Type B pancreatic cell (in vitro differentiated cells): ENCODE data around the gene LRMDA. TPM values are rescaled to one million over a fixed set of nuclear protein-coding genes. Genes with fewer than 3 reads are reported as not detected.

Experiments
- DNase-seq: peaks from one replicate; pipeline ENCODE4 v3.0.0; 2021; ENCODE audit warnings: mixed read lengths; ENCODE audit not compliant: unreplicated experiment; ENCODE audit errors: extremely low spot score
- H3K27ac Mint-ChIP-seq: 2 replicates; pipeline ENCODE4 v1.8.0; 2021; ENCODE audit warnings: mild to moderate bottlenecking, mixed read lengths
- H3K27me3 Mint-ChIP-seq: 2 replicates; pipeline ENCODE4 v1.8.0; 2021; ENCODE audit warnings: mixed read lengths
- H3K36me3 Mint-ChIP-seq: 2 replicates; pipeline ENCODE4 v1.8.0; 2021; ENCODE audit warnings: mixed read lengths
- H3K4me1 Mint-ChIP-seq: one replicate; pipeline ENCODE4 v1.8.0; 2021; ENCODE audit warnings: mixed read lengths; ENCODE audit not compliant: unreplicated experiment
- H3K4me3 Mint-ChIP-seq: 2 replicates; pipeline ENCODE4 v1.8.0; 2021; ENCODE audit warnings: mild to moderate bottlenecking, mixed read lengths
- H3K9me3 Mint-ChIP-seq: 2 replicates; pipeline ENCODE4 v1.8.0; 2021; ENCODE audit warnings: mixed read lengths
- total RNA-seq: library from RNA; stranded (reverse); gene quantifications from 2 replicates; pipeline ENCODE4 v1.2.1, GENCODE V29; 2021; ENCODE audit warnings: low replicate concordance
- TF ChIP-seq, protein P1 (sequence below): fragments of 200-600 bp; sonication (generic); conservative IDR thresholded peaks from 2 replicates; pipeline ENCODE4 v1.5.0; 2021; ENCODE audit warnings: antibody characterized with exemption, mild to moderate bottlenecking

LRMDA gene
- total RNA-seq, 1 donor from 2014 or later = 2.0 TPM

DNA sequence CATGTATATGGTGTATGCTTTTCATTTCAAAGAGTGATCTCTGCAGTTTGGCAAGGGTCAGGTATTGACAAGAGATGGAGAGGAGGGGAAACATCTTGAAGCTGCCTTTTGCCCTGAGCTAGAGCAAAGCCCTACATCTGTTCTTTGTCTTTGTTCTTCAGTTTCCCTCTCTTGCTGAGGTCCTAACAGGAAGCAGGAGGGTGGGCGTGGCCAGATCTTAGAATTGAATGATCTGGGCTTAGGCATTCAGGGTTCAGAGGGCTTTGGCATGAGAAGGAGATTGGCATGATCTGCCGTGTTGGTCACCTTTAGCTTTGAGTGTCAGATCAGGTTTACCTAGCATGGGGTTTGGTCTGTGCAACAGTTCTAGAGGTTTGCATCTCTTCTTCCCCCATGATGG lies 41.3 kb downstream of the LRMDA start:
- no peak for DNase-seq
- Mint-ChIP-seq H3K36me3 (no peaks in the 10 kb centered on the region), H3K4me1 (peaks cover 24% of the 10 kb centered on the region), H3K27ac (no peak overlapping the region), H3K27me3 (peaks cover 58% of the 10 kb centered on the region), H3K9me3 (peaks cover 7% of the 10 kb centered on the region), H3K4me3 (no peak overlapping the region)
- TF ChIP-seq, protein P1, sequence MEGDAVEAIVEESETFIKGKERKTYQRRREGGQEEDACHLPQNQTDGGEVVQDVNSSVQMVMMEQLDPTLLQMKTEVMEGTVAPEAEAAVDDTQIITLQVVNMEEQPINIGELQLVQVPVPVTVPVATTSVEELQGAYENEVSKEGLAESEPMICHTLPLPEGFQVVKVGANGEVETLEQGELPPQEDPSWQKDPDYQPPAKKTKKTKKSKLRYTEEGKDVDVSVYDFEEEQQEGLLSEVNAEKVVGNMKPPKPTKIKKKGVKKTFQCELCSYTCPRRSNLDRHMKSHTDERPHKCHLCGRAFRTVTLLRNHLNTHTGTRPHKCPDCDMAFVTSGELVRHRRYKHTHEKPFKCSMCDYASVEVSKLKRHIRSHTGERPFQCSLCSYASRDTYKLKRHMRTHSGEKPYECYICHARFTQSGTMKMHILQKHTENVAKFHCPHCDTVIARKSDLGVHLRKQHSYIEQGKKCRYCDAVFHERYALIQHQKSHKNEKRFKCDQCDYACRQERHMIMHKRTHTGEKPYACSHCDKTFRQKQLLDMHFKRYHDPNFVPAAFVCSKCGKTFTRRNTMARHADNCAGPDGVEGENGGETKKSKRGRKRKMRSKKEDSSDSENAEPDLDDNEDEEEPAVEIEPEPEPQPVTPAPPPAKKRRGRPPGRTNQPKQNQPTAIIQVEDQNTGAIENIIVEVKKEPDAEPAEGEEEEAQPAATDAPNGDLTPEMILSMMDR = no peak

GRCh38 chr10:75474106-75474505 lies 42.7 kb downstream of the LRMDA start:
- H3K4me1 Mint-ChIP-seq = peaks cover 14% of the 10 kb centered on the region
- no peak for DNase-seq
- H3K36me3 Mint-ChIP-seq = no peaks in the 10 kb centered on the region
- TF ChIP-seq, protein P1 = no peak
- no peak overlapping the region for H3K27ac Mint-ChIP-seq
- H3K4me3 Mint-ChIP-seq = no peak overlapping the region
- peaks cover 54% of the 10 kb centered on the region for H3K27me3 Mint-ChIP-seq
- H3K9me3 Mint-ChIP-seq = peaks cover 7% of the 10 kb centered on the region

- Mint-ChIP-seq H3K9me3 (peaks cover 7% of the 10 kb centered on the region), H3K4me1 (peaks cover 10% of the 10 kb centered on the region), H3K4me3 (no peak overlapping the region), H3K27me3 (peaks cover 47% of the 10 kb centered on the region), H3K27ac (no peak overlapping the region), H3K36me3 (no peaks in the 10 kb centered on the region)
- DNase-seq = no peak
- TF ChIP-seq, protein P1 = no peak
Measured at GRCh38 chr10:75475460-75476182, 44.2 kb downstream of the LRMDA start.

- Mint-ChIP-seq H3K27me3 (peaks cover 41% of the 10 kb centered on the region), H3K27ac (no peak overlapping the region), H3K4me1 (peaks cover 10% of the 10 kb centered on the region)
Measured at GRCh38 chr10:75476569-75476968, 45.1 kb downstream of the LRMDA start.

DNA sequence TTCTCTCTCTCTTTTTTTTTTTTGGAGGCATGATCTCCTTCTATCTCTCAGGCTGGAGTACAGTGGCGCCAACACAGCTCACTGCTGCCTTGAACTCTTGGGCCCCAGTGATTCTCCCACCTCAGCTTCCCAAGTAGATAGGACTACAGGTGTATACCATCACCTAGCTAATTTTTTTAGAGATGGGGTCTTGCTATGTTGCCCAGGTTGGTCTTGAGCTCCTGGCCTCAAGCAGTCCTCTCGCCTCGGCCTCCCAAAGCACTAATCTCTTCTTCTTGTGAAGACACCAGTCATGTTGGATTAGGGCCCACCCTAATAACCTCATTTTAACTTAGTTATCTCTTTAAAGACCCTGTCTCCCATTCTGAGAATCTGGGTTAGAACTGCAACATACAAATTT lies 45.6 kb downstream of the LRMDA start:
- TF ChIP-seq, protein P1 = no peak
- peaks cover 7% of the 10 kb centered on the region for H3K9me3 Mint-ChIP-seq
- H3K27ac Mint-ChIP-seq = no peak overlapping the region
- no peak for DNase-seq
- H3K36me3 Mint-ChIP-seq = no peaks in the 10 kb centered on the region
- peaks cover 10% of the 10 kb centered on the region for H3K4me1 Mint-ChIP-seq
- no peak overlapping the region for H3K4me3 Mint-ChIP-seq
- H3K27me3 Mint-ChIP-seq = peaks cover 37% of the 10 kb centered on the region

More at GRCh38 chr10:75476569-75476968, 45.1 kb downstream of the LRMDA start:
- DNase-seq = no peak
- H3K4me3 Mint-ChIP-seq = no peak overlapping the region
- TF ChIP-seq, protein P1 = no peak
- H3K9me3 Mint-ChIP-seq = peaks cover 7% of the 10 kb centered on the region
- no peaks in the 10 kb centered on the region for H3K36me3 Mint-ChIP-seq
